C4-2B (cell line): ENCODE measurements around the gene CORO2B.

ENCODE experiments used
- CTCF ChIP-seq: fragments of 450-650 bp; conservative IDR thresholded peaks from 2 replicates; pipeline ENCODE4 v1.5.1; 2017; ENCODE audit warnings: mild to moderate bottlenecking
- ZFX ChIP-seq: fragments of 450-650 bp; IDR thresholded peaks from 2 replicates; pipeline ENCODE4 v1.6.1; 2017

GRCh38 chr15:68618908-68619698 is 40.3 kb downstream of the CORO2B start:
- TF ChIP-seq CTCF (no peak), ZFX (no peak)
